GM21737 (cell line): Measurements from ENCODE around the gene SMPD2.
A peak's percentile ranks its signal among the peaks of the same experiment; 100 is the strongest.

Source experiments
- ATAC-seq: cut with Tn5 transposase; IDR thresholded peaks from one replicate; pipeline ENCODE4 v1.9.1; 2021; ENCODE audit warnings: mild to moderate bottlenecking, moderate library complexity; ENCODE audit not compliant: unreplicated experiment

The SMPD2 gene, protein sequence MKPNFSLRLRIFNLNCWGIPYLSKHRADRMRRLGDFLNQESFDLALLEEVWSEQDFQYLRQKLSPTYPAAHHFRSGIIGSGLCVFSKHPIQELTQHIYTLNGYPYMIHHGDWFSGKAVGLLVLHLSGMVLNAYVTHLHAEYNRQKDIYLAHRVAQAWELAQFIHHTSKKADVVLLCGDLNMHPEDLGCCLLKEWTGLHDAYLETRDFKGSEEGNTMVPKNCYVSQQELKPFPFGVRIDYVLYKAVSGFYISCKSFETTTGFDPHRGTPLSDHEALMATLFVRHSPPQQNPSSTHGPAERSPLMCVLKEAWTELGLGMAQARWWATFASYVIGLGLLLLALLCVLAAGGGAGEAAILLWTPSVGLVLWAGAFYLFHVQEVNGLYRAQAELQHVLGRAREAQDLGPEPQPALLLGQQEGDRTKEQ

DNA sequence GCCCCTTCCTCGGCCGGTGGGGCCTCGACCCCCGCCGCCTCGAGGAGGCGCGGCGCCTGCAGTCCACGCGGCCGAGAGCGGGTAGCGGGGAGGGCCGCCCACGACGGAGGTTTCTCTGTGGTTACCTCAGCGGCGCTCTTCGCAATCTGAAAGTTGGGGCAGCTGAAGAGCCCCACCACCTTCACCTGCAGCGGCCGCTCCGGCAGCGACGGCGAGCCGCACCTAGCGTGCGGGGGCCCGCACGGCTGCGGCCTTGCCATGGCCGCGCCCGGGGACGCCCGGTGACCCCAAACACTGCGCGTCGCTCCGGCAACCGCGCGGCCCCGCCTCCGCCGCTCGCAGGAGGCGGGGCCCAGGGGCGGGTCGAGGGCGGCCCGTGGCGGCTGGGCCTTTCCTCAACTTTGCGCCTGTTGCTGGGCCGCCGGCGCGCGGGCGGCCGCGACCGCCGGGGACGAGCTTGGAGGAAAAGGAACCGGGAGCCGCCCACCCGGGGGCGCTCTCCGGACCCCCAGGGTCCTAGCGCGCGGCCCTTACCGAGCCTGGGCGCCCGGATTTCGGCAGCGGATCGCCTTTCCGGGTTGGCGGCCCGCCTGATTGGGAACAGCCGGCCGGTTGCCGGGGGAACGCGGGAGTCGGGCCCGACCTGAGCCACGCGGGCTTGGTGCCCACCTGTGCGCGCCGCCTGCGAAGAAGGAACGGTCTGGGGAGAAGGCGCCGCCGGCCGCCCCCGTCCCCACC, at the start of gene SMPD2, which contains the start of gene PPIL6:
SMPD2 (plus strand) TSS at position 394 of the 738 bp plus-strand sequence. CDS start 398 bp downstream, outside the sequence.
PPIL6 (minus strand) TSS at position 298 of the 738 bp plus-strand sequence; CDS start at position 260, 38 bp downstream.
- ATAC-seq, result peak; percentile 92

DNA sequence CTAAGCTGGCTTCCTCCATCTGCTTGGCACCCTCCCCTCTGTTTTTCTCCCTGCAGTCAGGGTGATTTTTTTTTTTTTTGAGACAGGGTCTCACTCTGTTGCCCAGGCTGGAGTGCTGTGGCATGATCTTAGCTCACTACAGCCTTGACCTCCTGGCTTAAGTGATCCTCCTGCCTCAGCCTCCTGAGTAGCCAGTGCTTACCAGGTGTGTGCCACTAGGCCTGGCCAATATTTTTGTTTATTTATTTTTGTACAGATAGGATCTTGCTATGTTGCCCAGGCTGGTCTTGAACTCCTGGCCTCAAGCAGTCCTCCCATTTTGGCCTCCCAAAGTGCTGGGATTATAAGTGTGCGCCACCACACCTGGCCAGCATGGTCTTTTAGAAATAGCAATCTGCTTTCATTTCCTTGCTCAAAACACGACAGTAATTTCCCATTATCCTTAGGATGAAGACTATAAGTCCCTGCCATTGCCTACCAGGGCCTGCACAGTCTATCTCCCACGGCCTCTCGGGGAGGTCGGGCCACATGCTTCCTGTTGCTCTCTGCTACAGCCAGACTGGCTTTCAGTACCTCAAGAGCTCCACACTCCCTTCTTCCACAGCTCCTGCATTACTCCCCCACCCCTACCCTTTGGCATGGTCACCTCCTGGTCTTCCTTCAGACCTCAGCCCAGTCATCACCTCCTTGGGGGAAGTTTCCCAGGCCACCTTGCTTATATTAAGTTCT, 47.2 kb upstream of the SMPD2 start:
- no peak for ATAC-seq

DNA sequence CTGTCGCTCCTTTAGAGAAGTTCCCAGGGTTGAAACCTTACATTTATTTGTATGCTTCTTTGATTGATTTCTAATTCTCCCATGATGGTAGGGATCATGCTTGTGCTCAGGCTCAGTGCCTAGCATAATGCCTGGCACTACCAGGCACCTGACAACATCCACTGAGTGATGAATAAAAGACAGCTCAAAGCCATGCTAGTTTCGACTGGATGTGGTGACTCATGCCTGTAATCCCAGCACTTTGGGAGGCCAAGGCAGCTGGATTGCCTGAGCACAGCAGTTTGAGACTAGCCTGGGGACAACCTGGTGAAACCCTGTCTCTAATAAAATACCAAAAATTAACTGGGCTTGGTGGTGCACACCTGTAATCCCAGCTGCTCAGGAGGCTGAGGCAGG, 46.6 kb upstream of the SMPD2 start:
- no peak for ATAC-seq

DNA sequence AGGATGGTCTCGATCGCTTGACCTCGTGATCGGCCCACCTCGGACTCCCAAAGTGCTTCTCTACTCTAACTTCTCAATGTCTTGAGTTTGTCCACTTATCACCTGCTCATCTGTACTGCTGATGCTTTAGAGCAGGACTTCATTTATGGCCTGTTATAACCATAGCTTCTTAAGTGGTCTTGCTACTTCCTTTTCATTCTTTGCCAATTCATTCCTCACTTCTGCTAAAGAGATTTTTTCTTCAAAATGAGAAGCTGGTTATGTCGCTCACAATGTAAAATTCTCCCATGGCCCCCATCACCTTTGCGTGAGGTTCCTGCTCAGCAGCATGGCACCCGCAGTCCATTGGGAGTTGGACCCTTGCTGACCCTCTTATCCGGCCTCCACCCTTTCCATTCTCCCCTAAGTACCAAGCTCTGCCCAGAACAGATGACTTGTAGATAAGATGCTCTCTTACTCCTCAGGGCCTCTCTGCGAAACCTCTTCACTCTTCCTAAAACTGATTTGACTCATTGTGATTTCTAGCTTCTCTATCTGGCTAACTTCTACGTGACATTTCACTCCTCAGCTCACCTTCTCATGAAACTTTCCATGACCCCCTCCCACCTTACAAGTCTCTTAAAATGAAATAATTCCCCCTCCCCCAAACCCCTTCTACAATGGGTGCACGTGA, 44.3 kb upstream of the SMPD2 start:
- ATAC-seq, result no peak

DNA sequence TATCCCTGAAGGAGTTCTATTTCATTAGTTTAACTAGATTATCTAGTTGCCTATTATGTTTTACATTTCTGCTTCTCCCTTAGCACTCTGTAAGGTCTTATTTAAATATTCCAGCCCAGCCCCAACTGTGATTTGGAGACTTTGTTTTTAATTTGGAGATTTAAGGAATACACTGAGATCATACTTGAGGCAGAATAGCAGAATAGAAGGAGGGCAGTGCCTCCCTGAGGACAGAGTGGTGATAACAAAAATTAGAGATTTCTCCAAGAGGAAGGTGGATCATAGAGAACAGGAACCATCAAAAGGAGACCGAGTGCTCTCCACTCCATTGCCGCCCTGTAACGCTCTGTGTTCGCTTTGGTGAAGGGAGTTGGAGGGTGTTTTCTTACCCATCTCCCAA, 43.5 kb upstream of the SMPD2 start:
- ATAC-seq, result no peak

DNA sequence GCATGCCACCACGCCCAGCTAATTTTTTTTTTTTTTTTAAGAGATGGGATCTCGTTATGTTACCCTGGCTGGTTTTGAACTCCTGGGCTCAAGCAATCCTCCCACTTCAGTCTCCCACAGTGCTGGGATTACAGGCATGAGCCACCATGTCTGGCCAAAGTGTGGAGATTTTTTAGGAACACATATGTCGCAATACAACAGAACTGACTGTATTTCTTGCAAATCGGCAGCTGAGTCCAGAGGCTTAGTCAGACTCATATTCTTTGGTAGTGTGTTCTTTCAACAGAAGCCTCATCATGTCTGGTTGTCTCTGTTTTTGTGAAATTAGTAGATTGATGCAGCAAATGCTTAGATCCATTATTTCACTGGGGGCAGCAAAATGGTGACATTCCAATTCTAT, 34.3 kb upstream of the SMPD2 start:
- no peak for ATAC-seq

DNA sequence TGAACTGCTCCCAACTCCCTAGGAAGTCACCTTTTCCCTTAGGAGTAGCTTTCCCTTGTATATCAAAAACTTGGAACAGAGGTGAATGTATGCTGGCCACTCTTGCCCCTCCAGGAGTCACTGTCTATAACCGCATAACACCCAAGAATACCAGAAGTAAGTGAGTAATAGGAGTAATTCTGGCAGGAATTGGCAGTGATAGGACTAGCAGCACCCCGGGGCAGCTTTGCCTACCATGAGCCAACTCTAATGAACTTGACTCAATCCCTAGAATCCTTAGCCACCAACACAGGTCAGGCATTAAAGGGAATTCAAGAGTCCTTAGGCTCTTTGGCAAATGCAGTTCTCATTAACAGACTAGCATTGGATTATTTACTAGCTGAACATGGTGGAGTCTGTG, 29.5 kb upstream of the SMPD2 start:
- no peak for ATAC-seq

DNA sequence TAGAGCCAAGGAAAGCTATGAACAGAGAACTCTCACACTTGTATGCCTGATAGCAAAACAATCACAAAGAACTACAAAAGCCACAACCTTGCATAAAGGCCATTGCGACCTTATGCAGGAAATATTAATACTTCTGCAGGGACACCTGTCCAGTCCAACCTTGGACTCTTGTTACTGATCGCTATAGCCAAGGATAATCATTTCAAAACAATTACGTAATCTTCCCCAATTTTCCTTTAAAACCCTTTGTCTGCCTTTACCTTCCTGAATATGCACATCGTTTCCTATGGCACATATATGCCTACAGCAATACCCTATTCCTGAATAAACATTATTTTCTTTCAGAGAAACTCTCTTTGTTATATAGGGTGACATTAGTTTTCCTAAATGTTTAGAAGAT, 22.9 kb upstream of the SMPD2 start:
- no peak for ATAC-seq

DNA sequence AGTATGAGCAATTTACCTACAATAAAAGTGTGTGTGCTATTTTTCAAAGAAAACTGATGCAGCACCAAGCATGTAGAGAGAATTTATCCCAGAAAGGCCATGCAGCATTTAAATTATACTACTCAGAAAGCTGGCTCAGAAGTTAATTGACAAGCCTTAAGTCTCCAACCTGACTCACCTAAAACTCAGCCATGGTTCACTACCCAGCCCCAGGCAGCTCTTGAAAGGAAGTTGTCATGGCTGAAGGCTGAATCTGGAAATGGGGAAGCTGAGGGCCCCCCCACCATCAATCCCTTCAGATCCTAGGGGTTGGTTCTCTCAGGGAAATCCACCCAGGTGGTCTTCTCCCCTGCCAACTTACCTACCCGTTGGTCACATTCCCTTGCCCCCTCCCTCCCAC, 19.8 kb upstream of the SMPD2 start:
- no peak for ATAC-seq

DNA sequence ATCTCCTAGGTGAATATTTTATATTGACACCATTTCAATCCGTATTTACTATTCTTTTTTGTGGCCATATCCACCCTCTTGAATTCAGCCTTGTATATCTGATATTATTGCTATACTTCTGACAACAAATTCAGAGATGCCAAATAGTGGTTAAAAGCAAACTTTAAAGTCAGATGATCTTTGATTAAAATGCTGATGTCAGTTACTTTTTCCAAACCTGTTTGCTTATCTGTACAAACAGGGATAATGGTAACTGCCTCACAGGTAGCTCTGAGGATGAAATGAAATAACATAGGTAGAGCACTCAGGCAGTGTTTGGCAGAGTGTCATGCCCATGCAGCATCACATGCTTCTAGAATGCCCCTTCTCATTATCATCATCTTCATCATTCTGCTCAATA, 19.3 kb upstream of the SMPD2 start:
- no peak for ATAC-seq

DNA sequence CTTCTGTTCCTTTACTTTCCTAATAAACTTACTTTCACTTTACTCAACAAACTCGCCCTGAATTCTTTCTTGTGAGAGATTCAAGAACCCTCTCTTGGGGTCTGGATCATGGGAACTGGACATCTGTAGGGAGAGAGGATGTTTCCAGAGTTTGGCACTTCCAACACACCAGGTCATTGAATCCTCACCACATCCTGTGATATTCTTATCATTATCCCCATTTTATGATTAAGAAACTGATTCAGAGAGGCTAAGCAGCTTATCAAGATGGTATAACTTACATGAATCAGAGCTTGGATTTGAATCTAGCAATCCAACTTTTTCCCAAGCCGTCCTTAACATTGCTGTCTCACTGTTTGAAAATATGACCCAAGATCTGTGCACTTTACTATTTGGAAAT, 15.6 kb upstream of the SMPD2 start:
- no peak for ATAC-seq

DNA sequence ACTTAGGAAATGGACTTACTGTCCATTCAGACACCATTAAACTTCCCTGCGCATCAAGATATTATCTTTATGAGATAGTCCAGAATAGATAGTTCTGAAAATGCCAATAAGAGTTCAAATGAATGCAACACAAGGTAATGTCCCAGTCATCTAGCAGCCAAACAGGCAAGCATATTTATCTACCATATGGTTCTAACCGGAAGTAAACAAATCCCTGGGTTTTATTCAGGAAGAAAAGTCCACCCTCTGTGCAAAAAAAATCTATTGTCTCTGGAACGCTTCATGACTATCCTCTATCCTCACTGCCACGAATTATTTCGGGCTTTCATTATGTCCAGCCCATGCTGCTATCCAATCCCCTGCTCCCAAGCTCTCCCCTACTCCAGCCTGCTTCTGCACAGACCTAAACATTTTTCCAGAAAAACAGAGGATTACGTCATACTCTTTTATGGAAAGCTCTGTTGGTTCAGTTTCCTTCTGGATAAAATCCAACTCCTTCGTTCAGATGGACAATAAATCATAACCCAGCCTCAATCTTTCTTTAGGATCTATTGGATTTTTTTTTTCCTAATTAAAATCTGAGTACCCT, 11.5 kb upstream of the SMPD2 start:
- no peak for ATAC-seq

DNA sequence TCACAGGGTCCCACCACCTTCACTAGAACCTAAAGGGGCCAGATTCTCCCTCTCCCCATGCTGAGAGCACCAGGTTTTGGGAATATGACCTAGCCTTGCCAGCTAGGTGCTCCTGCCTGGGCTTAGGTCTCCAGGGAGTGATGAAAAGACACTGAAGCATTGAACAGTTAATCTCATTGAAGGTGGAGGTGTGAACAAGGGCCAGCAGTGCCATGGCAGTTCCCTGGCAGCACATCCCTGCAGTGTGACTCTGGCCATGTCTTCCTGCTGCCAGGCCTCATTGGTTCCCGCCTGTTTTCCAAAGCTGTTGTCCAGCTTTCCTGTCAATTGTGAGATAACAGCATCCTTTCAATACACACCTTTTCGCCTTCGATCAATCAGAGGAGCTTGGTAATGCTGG, 11.0 kb upstream of the SMPD2 start:
- no peak for ATAC-seq

DNA sequence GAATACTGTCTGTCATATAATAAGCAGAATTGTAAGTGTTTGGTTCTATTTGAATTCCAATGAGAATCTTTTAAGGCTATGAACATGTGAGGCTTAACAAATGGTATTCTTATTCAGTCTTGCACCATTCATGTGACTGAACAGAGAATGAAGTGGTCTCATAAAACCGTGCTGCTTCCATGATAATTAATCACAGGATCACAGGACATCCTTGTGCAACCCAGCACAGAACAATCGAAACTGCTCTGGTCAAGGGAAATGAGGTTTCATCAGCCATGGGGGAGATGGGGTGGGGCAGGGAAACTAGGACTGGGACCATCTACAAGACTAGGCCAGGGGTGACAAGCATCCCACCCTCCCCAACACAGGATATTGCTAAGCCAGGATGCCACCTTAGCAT, 6.1 kb upstream of the SMPD2 start:
- no peak for ATAC-seq

DNA sequence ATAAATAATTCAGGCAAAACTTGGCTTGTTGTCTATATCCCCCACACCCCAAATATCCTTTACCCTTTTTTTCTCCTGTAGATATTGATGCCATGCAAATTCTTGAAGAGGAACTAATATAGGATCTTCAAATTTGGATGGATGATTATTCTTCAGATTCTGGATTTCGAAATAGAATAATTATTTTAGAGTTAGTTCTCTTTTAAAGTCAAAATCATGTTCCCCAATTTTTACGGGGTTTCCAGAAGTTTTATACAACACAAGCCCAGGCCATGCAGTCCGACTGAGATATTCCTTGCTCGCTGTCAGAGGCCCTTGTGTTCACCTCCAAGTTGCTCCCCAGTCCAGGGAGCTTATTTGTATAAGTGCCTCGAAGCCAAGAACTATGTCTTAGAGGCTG, 4.5 kb upstream of the SMPD2 start:
- ATAC-seq, result no peak

DNA sequence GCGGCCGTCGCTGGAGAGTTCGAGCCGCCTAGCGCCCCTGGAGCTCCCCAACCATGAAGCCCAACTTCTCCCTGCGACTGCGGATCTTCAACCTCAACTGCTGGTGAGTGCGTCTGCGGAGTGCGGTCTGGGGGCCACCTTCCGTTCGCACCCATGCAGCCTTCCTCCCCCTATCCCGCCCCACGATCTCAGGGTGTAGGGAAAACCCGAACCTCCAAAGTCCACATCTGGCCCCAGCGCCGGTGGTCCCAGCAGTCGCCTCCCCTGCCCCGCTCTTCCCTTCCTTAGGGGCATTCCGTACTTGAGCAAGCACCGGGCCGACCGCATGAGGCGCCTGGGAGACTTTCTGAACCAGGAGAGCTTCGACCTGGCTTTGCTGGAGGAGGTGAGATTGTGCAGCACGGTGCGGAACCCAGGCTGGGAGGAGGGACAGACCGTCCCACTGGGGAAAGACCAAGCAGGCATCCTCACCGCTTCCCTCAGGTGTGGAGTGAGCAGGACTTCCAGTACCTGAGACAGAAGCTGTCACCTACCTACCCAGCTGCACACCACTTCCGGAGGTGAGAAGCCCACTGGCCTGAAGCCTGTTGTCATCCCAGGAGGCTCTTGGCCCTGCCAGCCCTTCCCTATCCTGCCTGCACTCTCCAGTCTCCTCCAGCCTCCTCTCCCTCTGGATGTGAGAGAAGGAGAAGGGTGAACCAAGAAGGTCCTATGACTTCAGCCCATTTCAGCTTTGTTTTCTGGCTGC, 719 bp downstream of the SMPD2 start:
- peak; percentile 21 for ATAC-seq

DNA sequence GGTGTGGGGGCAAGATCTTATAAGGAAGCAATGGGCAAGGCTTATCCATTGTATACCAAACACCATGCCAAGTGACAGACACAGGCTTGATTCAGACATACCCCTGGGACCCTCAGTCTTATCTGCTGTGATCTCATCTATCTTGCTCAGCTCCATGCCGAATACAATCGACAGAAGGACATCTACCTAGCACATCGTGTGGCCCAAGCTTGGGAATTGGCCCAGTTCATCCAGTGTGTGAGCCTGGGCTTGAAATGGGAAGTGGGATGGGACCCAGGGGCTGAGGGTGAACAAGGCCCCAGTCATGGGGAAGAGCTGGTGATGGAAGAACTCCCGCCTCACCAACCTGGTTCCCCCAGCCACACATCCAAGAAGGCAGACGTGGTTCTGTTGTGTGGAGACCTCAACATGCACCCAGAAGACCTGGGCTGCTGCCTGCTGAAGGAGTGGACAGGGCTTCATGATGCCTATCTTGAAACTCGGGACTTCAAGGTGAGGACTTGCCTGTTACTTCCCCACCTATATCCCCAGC, 1.9 kb downstream of the SMPD2 start:
- ATAC-seq, result no peak

DNA sequence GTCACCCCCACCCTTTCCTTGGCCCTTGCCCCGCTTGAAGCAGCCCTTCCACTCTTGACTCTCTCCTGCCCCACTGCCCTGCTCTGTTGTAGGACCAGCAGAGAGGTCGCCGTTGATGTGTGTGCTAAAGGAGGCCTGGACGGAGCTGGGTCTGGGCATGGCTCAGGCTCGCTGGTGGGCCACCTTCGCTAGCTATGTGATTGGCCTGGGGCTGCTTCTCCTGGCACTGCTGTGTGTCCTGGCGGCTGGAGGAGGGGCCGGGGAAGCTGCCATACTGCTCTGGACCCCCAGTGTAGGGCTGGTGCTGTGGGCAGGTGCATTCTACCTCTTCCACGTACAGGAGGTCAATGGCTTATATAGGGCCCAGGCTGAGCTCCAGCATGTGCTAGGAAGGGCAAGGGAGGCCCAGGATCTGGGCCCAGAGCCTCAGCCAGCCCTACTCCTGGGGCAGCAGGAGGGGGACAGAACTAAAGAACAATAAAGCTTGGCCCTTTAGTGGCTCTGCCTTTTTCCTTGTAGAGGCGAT, 3.0 kb downstream of the SMPD2 start:
- ATAC-seq, result no peak

DNA sequence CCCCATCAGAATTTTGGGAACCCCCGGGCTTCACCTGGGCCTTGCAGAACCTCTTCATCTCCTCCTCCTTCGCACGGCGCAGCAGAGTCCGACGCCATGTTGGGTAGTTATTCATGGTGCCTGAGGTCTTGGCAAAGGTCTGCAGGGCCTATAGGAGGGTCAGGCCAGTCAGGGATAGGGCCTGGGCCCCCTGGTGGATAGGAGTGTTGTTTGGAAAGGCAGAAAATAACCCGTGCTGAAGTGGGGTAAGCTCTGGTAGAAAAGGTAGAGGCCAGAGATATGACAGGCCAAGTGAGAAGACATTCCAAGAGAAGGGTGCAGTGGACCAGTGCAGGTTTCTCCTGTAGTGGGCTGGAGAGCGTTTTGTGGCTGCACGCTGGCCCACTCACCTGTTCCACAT, 4.9 kb downstream of the SMPD2 start:
- ATAC-seq, result no peak
